Stimulated activated CD4-positive, alpha-beta T cell treated with anti-CD3 and anti-CD28 coated beads, Interleukin-4, amount 100 ng/mL, for 48 hours (primary cell): ENCODE measurements around the gene CTSH.

ENCODE experiments used
- DNase-seq, 2 donors: peaks; one replicate each; pipeline ENCODE4 v3.0.0-alpha.2; 2020; ENCODE audit warnings: low read depth in 2 of 2

The CTSH gene

GRCh38 chr15:78977591-78978347 is 32.9 kb upstream of the CTSH start:
- no peak for DNase-seq

DNA sequence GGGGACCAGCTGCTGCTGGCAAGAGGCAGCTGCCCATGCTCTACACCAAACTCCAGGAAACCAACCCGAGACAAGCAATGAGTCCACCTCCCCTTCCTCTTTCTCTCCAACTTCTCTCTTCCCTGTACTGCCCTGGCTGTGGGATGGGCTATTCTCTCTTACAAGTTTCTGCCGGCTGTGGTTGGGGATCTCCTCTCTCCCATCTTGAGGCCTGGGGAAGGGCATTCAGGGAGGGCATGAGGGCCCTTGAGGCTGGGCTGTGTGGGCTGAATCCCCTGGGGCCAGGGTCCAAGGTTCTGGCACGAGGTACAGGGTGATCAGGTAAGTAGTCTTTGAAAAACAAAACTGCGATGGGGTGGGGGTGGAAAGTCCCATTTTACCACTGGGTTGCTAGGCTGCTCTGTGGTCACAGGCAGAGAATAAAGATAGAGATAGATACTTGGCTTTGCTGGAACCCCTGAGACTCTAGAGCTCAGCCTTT is 32.3 kb upstream of the CTSH start:
- DNase-seq: no peak

- no peak for DNase-seq
Measured at GRCh38 chr15:78976691-78977090, 31.8 kb upstream of the CTSH start.

GRCh38 chr15:78974272-78974918 is 29.5 kb upstream of the CTSH start:
- no peak for DNase-seq

DNA sequence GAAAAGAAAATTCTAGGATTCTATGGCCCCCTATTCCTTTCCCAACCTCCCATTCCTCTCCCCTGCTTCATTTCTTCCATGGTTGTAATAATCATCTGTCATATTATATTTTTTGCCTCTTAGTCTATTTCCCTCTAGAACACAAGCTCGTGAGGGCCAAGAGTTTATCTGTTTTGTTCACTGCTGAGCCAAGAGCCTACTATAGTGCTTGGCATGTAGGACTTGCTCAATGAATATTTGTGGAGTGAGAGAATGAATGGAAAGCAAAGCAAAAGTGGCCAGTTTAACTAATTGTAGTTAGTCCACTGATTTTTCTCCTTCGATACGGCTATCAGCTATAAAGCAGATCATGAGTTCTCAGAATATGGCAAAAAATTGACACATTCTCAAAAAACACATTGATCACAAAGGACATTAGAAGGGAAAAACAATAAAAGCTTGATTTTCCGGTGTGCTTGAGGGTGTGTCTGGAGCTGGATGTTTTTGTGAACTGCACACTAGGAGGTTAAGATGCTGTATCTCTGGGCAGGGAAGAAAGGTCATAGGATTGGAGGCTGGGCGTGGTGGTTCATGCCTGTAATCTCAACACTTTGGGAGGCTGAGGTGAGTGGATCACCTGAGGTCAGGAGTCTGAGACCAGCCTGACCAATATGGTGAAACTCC is 25.0 kb upstream of the CTSH start:
- DNase-seq: no peak

GRCh38 chr15:78968539-78969271 is 23.9 kb upstream of the CTSH start:
- no peak for DNase-seq

DNA sequence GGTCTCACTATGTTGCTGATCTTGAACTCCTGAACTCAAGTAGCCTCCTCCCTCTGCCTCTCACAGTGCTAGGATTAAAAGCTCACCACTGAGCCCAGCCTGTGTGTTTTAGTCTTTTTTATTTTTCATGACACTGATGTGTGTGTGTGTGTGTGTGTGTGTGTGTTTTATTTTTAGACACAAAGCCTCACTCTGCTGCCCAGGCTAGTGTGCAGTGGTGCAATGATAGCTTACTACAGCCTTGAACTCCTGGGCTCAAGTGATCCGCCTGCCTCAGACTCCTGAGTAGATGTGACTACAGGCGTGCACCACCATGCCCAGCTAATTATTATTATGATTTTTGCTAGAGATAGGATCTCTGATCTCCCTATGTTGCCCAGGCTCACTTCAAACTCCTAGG is 23.3 kb upstream of the CTSH start:
- DNase-seq: no peak

DNA sequence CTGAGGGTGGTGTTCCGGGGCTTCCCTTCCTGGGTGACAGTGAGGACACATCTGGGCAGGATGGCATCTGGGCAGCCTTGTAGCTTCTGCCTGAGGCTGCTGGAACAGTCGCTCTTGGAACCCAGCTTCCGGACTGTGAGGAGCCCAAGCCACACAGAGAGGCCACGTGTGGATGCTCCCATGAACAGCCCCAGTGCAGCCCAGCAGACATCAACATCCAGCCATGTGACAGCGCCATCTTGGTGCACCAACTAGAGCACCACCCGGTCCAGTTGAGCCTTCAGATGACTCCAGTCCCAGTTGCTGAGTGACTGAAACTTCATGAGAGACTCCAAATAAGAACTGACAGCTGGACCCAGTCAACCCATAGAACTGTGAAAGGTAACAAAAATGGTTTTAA is 15.5 kb upstream of the CTSH start:
- DNase-seq: no peak

- DNase-seq: no peak
Measured at GRCh38 chr15:78959360-78959759, 14.5 kb upstream of the CTSH start.

DNA sequence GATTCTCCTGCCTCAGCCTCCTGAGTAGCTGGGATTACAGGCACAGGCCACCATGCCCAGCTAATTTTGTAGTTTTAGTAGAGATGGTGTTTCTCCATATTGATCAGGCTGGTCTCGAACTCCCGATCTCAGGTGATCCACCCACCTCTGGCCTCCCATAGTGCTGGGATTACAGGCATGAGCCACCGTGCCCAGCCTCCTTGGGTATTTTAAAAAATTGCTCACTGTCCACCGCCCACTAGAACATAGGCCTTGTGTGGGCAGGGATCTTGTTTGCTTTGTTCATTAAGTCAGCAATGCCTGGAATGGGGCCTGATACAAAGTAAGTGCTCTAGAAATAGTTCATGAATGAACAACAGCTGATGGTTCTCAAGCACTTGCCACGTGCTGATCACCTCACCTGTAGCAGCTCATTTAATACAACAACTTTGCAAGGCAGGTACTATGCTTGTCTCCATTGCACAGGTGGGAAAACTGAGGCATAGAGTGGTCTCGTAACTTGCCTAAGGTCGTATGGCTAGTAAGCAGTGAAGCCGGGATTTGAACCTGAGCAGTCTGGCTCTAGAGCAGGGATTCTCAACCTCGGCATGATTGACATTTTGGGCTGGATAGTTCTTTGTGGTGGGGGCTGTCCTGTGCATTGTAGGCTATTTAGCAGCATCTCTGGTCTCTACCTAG is 12.7 kb upstream of the CTSH start:
- no peak for DNase-seq

DNA sequence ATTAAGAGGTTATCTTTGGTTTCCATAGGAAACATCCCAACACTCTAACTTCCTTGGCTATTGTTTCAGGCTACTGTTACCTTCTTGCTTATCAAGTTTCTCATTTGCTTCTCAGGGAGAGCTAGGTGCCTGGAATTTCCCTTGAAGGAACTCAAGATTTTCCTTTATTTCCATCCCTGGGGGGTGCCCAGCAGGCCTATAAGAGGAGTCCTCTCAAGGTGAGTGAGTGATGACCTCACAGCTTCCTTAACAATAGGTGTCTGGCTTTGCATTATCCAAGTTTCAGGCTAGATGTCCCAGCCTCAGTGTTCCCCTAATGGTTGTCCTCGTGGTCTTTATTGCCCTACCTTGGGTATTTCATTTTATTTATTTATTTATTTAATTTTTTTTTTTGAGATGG is 12.1 kb upstream of the CTSH start:
- no peak for DNase-seq

- no peak for DNase-seq
Measured at GRCh38 chr15:78955355-78955754, 10.5 kb upstream of the CTSH start.

- DNase-seq: no peak
Measured at GRCh38 chr15:78951841-78952238, 7.0 kb upstream of the CTSH start.

GRCh38 chr15:78950902-78951840 is 6.3 kb upstream of the CTSH start:
- no peak for DNase-seq

DNA sequence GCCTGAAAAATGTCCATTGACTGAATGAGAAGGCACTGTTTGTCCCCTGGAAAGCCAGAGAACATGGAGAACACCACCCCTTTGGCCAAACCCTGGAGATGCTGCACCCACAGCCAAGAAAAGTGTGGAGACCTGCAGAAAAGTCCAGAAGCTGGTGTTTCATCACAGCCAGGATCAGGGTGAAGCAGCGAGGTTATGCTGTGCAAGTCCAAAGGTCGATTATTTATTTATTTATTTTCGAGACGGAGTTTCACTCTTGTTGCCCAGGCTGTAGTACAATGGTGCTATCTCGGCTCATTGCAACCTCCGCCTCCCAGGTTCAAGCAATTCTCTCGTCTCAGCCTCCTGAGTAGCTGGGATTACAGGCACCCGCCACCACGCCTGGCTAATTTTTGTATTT is 5.5 kb upstream of the CTSH start:
- no peak for DNase-seq

DNA sequence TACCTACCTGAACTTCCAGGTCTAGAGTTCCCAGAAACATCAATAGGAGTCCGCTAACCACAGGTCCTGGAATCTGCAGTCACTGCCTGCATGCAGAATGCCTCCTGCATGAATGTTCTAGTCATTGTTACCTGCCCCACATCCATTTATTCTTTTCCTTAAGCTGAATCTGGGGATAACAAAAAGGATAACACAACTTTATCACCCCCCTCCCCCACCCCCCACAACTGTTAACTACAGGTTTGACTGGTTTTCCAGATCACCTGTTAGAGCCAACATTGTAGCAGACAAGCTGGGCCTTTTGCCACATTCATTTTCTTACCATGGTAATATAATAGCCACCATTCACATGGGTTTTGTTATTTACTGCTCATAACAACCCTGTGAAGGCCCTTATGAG is 4.6 kb upstream of the CTSH start:
- no peak for DNase-seq

GRCh38 chr15:78947506-78947905 is 2.7 kb upstream of the CTSH start:
- DNase-seq: no peak

GRCh38 chr15:78946493-78946892 is 1.6 kb upstream of the CTSH start:
- DNase-seq: no peak

- DNase-seq: no peak
Measured at GRCh38 chr15:78944202-78944625, 632 bp downstream of the CTSH start.

DNA sequence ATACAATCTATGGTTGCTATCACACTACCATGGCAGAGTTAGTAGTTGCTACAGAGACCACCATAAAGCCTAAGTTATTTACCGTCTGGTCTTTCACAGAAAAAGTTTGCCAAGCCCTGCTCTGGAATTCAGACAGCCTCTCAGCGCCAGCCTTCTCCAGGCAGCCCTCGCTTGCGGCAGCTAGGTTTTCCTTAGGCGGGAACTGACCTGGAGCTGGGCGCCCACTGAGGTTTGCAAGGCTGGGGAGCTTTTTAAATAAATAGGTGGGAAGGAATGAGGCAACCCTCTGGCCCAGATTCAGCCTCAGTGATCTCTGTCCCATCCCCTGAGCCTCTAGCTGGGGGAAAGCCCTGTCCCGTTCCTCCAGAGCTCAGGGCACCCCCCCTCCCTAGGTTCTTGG is 1.2 kb downstream of the CTSH start:
- DNase-seq: no peak

DNA sequence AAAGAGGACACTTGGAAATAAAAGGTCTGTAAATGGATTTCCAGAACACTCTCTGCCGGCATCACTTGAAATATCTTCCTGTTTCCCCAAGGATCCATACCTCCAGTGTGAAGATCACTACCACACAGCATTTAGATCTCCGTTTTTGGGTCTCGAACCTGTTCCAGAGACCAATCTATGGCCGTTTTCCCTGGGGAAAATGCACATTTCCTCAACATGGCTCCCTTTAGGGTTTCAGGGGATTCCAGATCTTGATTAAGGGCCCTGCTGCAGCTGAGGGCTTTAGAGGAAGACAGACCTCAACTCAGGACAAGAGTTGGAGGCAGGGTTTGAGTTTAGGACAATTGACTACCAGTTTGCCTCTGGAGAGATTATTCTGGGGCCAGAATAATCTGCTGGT is 2.1 kb downstream of the CTSH start:
- DNase-seq: no peak
